GM19023 (cell line): ENCODE measurements around the gene WFDC10B.
"Not testable (repeated sequence)": the region's sequence is repeated elsewhere in the genome, so short reads cannot be mapped to it uniquely, and the experiment has no call there.

Experiments
- ATAC-seq: cut with Tn5 transposase; IDR thresholded peaks from one replicate; pipeline ENCODE4 v1.9.1; 2021; ENCODE audit warnings: mild to moderate bottlenecking, moderate library complexity; ENCODE audit not compliant: unreplicated experiment

The WFDC10B gene

GRCh38 chr20:45704969-45705637 is at the start of gene WFDC10B:
Gene WFDC10B (minus strand): TSS chr20:45705019. CDS start chr20:45685992, 19,027 bp downstream.
- ATAC-seq: no peak

DNA sequence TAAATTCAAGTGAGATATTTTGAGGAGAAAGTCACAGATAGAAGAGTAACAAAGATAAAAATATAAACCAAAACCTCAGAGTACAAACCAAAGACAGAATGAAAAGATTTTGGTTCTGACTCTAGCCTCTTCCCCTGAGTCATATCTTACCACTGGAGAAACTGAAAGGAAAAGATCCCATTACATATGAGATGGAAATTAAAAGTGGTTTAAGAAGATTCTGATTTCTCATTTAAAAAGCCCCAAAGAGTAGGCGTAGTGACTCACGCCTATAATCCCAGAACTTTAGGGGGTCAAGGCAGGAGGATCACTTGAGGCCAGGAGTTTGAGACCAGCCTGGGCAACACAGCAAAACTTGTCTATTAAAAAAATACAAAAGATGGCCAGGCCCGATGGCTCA is 47.9 kb upstream of the WFDC10B start:
- no peak for ATAC-seq

GRCh38 chr20:45751721-45752120 is 46.9 kb upstream of the WFDC10B start:
- no peak for ATAC-seq

DNA sequence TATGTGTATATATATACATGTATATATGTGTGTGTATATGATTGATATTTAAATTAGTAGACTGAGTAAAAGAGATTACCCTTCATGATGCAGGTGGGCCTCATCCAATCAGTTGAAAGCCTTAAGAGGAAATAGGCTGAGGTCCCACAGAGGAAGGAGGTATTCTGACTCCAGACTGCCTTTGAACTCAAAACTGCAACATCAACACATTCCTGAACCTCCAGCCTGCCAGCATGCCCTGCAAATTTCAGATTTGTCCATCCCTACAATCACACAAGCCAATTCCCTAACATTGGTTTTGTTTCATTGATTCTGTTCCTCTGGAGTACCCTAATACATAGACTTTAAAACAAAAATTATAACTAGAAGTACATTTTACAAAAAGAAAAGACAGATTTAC is 40.2 kb upstream of the WFDC10B start:
- no peak for ATAC-seq

DNA sequence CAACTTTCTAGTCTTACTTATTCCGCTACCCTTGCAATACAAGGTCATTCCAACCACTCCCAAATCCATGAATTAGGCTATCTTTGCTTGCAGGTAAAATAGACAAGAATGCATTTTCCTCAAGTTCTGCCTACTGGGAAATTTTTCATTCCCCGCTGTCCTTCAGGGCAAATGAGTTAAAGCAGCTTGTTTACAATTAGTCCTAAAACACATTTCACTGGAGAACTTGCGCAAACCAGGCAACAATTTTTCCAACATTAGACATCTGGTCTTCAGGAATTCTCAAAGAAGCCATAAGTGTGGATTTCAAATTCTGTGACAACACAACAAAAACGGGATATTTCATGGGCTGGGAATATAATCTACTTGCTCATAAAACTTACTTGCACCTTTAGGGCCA is 37.8 kb upstream of the WFDC10B start:
- ATAC-seq: no peak

DNA sequence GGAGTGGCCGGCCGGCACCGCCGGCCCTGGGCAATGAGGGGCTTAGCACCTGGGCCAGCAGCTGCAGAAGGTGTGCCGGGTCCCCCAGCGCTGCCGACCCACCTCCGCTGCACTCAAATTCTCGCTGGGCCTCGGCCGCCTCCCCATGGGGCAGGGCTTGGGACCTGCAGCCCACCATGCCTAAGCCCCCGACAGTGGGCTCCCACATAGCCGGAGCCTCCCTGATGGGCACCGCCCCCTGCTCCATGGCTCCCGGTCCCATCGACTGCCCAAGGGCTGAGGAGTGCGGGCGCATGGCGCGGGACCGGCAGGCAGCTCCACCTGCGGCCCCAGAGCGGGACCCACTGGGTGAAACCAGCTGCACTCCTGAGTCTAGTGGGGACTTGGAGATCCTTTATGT is 31.2 kb upstream of the WFDC10B start:
- ATAC-seq: no peak

GRCh38 chr20:45735552-45735951 is 30.7 kb upstream of the WFDC10B start:
- no peak for ATAC-seq

DNA sequence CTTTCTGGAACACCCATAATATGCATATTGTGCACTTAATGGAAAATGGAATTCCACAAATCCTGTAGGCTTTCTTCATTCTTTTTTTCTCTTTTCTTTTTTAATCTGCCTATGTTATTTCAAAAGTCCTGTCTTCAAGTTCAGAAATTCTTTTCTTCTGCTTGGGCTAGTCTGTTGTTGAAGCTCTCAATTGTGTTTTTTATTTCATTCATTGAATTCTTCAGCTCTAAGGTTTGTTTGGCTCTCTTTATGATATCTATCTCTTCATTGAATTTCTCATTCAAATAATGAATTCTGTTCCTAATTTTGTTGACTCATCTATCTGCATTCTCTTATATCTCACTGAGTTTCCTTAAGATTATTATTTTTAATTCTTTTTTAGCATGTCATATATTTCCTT is 27.4 kb upstream of the WFDC10B start:
- no peak for ATAC-seq

DNA sequence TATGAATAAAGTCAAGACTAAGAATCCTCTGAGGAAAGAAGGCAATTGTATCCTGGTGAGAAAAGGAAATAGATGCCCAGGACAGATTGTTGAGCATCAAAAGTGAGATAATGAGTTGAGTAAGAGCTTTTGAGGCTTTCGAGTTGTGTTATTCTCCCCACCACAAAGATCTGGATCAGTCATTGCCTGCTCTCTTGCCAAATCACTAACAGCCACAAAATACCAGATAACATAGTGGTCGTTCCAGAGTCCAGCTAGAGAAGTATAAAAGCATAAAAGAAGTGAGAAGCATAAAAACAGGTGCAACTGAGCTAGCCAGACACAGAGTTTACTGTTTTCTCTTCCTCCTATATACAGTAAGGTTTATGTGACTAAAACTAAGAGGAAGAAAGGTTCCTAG is 22.2 kb upstream of the WFDC10B start:
- ATAC-seq: no peak

DNA sequence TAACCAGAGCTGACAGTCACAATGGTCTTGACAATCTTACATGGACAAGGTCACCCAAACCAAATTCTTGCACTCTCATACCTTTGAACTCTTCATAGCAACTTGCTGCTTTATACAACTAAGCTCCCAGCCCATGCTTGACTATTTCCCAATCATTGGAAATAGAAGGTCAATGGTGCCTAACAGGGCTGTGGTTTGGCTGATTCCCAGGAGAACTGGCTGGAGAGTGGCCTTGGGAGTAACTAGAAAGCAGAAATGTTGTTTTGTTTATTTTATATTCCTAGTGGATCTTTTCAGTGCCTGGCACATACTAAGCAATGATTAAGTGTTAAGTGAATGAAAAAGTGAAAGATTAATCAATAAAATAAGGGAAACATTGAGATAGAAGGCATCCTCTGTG is 20.3 kb upstream of the WFDC10B start:
- no peak for ATAC-seq

DNA sequence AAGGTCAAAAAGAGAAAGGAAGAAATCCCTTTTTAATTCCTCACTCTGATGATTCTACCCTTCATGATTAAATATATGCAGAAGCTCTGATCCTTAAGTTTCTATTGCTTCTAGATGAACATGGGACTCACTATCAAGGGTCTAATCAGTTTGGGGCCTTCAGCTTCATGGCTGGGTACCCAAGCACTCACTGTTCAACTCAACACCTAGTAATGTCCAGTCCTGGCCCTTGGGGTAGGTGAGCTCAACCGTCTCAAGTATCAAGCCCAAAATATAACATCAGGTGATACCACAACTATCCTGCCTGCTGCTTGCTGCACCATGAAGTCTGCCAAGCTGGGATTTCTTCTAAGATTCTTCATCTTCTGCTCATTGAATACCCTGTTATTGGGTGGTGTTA is 17.2 kb upstream of the WFDC10B start, which contains the start of gene SPINT4:
SPINT4 (plus strand) TSS at position 301 of the 400 bp plus-strand sequence; CDS start at position 322, 21 bp downstream.
- ATAC-seq: no peak

DNA sequence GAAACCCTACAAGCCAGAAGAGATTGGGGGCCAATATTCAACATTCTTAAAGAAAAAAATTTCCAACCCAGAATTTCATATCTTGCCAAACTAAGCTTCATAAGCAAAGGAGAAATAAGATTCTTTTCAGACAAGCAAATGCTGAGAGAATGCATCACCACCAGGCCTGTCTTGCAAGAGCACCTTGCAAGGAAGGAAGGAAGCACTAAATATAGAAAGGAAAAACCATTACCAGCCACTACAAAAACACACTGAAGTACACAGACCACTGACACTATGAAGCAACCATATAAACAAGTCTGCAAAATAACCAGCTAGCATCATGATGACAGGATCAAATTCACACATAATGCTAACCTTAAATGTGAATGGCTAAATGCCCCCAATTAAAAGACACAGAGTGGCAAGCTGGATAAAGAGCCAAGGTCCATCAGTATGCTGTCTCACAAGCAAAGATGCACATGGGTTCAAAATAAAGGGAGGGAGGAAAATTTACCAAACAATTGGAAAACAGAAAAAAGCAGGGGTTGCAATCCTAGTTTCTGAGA is 11.4 kb upstream of the WFDC10B start:
- ATAC-seq: not testable (repeated sequence)

DNA sequence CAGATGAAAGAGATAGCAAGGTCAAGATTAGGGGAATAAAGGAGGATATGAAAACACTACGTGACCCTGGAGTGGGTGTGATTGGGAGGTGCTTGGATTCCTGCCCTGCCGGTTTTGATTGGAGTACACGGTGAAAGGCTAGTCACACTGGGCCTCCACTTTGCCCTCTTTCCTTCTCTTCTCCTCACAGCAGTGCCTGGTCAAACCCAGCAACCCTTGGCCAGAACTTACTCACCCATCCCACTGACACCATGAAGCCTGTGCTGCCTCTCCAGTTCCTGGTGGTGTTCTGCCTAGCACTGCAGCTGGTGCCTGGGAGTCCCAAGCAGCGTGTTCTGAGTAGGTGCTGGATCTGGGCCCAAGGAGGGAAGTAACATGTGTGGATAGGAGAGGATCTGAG is 2.9 kb downstream of the WFDC10B start, which contains the start of gene WFDC13:
WFDC13 (plus strand) TSS at position 166 of the 400 bp plus-strand sequence; CDS start at position 252, 86 bp downstream.
- no peak for ATAC-seq

- ATAC-seq: no peak
Measured at GRCh38 chr20:45701104-45701503, 3.7 kb downstream of the WFDC10B start.

- no peak for ATAC-seq
Measured at GRCh38 chr20:45695496-45695895, 9.3 kb downstream of the WFDC10B start.

- ATAC-seq: not testable (repeated sequence)
Measured at GRCh38 chr20:45693346-45693745, 11.5 kb downstream of the WFDC10B start.

GRCh38 chr20:45685896-45686295 is 18.9 kb downstream of the WFDC10B start:
- ATAC-seq: no peak

GRCh38 chr20:45679650-45680049 is 25.2 kb downstream of the WFDC10B start:
- ATAC-seq: no peak

- ATAC-seq: no peak
Measured at GRCh38 chr20:45672765-45673164, 32.1 kb downstream of the WFDC10B start.

DNA sequence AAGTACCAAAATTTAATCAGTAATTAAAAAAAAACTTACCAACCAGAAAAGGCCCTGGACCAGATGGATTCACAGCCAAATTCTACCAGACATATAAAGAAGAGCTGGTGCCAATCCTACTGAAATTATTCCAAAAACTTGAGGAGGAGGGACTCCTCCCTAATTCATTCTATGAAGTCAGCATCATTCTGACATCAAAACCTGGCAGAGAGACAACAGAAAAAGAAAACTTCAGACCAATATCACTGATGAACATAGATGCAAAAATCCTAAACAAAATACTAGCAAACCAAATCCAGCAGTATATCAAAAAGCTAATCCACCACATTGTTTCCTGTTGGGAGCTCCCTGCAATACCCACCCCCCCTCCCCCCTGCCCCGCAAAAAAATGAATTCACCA is 34.7 kb downstream of the WFDC10B start, which contains the start of gene WFDC11:
WFDC11 (minus strand) TSS at position 101 of the 400 bp plus-strand sequence. CDS start 19,639 bp downstream, outside the sequence.
- no peak for ATAC-seq

DNA sequence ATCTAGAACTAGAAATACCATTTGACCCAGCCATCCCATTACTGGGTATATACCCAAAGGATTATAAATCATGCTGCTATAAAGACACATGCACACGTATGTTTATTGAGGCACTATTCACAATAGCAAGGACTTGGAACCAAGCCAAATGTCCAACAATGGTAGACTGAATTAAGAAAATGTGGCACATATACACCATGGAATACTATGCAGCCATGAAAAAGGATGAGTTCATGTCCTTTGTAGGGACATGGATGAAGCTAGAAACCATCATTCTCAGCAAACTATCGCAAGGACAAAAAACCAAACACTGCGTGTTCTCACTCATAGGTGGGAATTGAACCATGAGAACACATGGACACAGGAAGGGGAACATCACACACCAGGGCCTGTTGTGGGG is 47.8 kb downstream of the WFDC10B start:
- not testable (repeated sequence) for ATAC-seq

- ATAC-seq: not testable (repeated sequence)
Measured at GRCh38 chr20:45651726-45652125, 53.1 kb downstream of the WFDC10B start.
